Prostate gland (tissue), 2 donors: Measurements from ENCODE around the gene KCNK4.

ENCODE experiments used
- POLR2AphosphoS5 ChIP-seq: sonication (generic); formaldehyde crosslinking; IDR thresholded peaks from one replicate; pipeline ENCODE4 v1.6.1; 2017; ENCODE audit warnings: antibody characterized with exemption
- TF ChIP-seq, protein P1 (sequence below), 4 experiments: fragments of 200-600 bp in 2 of 4; fragments of 450-650 bp in 2 of 4; sonication (generic) in 2 of 4; IDR thresholded peaks; 1 replicate in 3 of 4; 2 replicates in 1 of 4; pipeline ENCODE4 v1.5.1; 2016 to 2019; ENCODE audit warnings: antibody characterized with exemption in 4 of 4, mild to moderate bottlenecking in 2 of 4, moderate library complexity in 2 of 4

DNA sequence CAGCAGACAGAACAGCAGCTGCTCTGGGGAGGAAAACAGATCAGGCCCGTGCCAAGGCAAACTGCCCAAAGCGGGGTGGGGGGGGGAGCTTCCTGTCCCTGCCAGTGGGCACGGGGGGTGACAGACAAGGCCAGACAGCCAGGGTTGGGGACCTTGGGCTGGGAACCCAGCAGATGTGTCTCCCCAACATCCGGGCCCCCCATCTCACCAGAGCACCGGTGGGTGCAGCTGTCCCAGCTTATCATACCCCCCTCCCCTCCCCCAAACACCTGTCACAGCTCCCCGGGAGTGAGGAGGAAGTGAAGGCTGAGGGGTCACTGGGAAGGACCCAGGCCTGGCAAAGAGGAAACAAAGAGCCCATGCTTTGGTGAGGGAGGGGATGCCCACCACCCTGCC, 45.7 kb upstream of the KCNK4 start:
- TF ChIP-seq, protein P1, sequence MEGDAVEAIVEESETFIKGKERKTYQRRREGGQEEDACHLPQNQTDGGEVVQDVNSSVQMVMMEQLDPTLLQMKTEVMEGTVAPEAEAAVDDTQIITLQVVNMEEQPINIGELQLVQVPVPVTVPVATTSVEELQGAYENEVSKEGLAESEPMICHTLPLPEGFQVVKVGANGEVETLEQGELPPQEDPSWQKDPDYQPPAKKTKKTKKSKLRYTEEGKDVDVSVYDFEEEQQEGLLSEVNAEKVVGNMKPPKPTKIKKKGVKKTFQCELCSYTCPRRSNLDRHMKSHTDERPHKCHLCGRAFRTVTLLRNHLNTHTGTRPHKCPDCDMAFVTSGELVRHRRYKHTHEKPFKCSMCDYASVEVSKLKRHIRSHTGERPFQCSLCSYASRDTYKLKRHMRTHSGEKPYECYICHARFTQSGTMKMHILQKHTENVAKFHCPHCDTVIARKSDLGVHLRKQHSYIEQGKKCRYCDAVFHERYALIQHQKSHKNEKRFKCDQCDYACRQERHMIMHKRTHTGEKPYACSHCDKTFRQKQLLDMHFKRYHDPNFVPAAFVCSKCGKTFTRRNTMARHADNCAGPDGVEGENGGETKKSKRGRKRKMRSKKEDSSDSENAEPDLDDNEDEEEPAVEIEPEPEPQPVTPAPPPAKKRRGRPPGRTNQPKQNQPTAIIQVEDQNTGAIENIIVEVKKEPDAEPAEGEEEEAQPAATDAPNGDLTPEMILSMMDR (IDR thresholded peaks at IDR 0.05), result no peak
- TF ChIP-seq POLR2AphosphoS5, result no peak
